GM12878 (cell line): ENCODE data around the gene TRIM7. TPM values are rescaled to one million over a fixed set of nuclear protein-coding genes. Genes with fewer than 3 reads are reported as not detected.

Experiments
- ATAC-seq: fragments of 200-7000 bp; cut with Tn5 transposase; 3 replicates; pipeline ENCODE4 v1.9.1; 2020; ENCODE audit warnings: mild to moderate bottlenecking, moderate library complexity
- BruUV-seq: library from RNA; stranded (reverse); fragments of 400-500 nt; replicated peaks from 2 replicates; lab custom pipeline; 2021; lab: Mats Ljungman, UMichigan
- CTCF ChIA-PET: fragments of 300-600 bp; sonication (Branson Sonifier 250); formaldehyde crosslinking; extraction: SDS; loops from one replicate; lab custom pipeline; 2021; ENCODE audit warnings: inconsistent platforms; lab: Yijun Ruan, JAX
- POLR2A ChIA-PET: fragments of 350-600 bp; formaldehyde crosslinking; extraction: SDS; loops from one replicate; lab custom pipeline; 2021; ENCODE audit warnings: inconsistent platforms; lab: Charles Lee
- RAD21 ChIA-PET: fragments of 300-600 bp; sonication (Branson Sonifier 250); formaldehyde crosslinking; loops from one replicate; lab custom pipeline; 2023; ENCODE audit warnings: antibody characterized with exemption; ENCODE audit not compliant: unreplicated experiment; lab: Charles Lee
- SMC1A ChIA-PET: fragments of 300-600 bp; sonication (Branson Sonifier 250); formaldehyde crosslinking; loops from one replicate; lab custom pipeline; 2023; ENCODE audit not compliant: unreplicated experiment, uncharacterized antibody; lab: Charles Lee
- DNase-seq: peaks from one replicate; pipeline ENCODE4 v3.0.0-alpha.2; 2011; ENCODE audit warnings: low read depth, low spot score
- FAIRE-seq: peaks from 3 replicates; lab custom pipeline; 2011; peaks lifted over from hg19 to GRCh38; lab: Jason Lieb, UNC
- H2AFZ ChIP-seq: 2 replicates; pipeline ENCODE4 v1.6.0; 2011; ENCODE audit warnings: low read depth, low read length, control low read depth; ENCODE audit not compliant: control insufficient read depth
- H3K27ac ChIP-seq: 2 replicates; pipeline ENCODE4 v1.5.1; 2011; ENCODE audit warnings: control low read depth; ENCODE audit not compliant: control insufficient read depth, insufficient read depth
- H3K27me3 ChIP-seq, 2 experiments: replicated peaks in 1 of 2; 2 replicates each; pipeline versions ENCODE4 v1.6.0 to v1.6.1; 2011; ENCODE audit warnings: low read length in 1 of 2; ENCODE audit not compliant: control insufficient read depth in 2 of 2, insufficient read depth in 2 of 2
- H3K36me3 ChIP-seq, 2 experiments: 2 replicates each; pipeline ENCODE4 v1.5.1; 2011; ENCODE audit warnings: low read length in 1 of 2; ENCODE audit not compliant: control insufficient read depth in 2 of 2, insufficient read depth in 2 of 2
- H3K4me1 ChIP-seq: 2 replicates; pipeline ENCODE4 v1.6.1; 2011; ENCODE audit warnings: mild to moderate bottlenecking, low read length, moderate library complexity, mixed read lengths; ENCODE audit not compliant: control insufficient read depth, insufficient read depth
- H3K4me2 ChIP-seq: 2 replicates; pipeline ENCODE4 v1.6.0; 2011; ENCODE audit warnings: control low read depth; ENCODE audit not compliant: control insufficient read depth, insufficient read depth
- H3K4me3 ChIP-seq: fragments of 200-600 bp; sonication (generic); 2 replicates; pipeline ENCODE4 v1.5.1; 2016
- H3K79me2 ChIP-seq: 2 replicates; pipeline ENCODE4 v1.6.0; 2011; ENCODE audit warnings: low read length; ENCODE audit not compliant: control insufficient read depth, insufficient read depth
- H3K9ac ChIP-seq: 2 replicates; pipeline ENCODE4 v1.8.0; 2011; ENCODE audit warnings: low read length, control low read depth, mixed read lengths; ENCODE audit not compliant: control insufficient read depth, insufficient read depth
- H3K9me3 ChIP-seq: replicated peaks from 3 replicates; pipeline ENCODE4 v1.5.1; 2011; ENCODE audit warnings: mild to moderate bottlenecking, low read length; ENCODE audit not compliant: control insufficient read depth, insufficient read depth
- H4K20me1 ChIP-seq: 2 replicates; pipeline ENCODE4 v1.6.0; 2011; ENCODE audit not compliant: control insufficient read depth, insufficient read depth
- HDAC6 ChIP-seq: fragments of 200-600 bp; sonication (generic); IDR thresholded peaks from one replicate; pipeline ENCODE4 v1.8.0; 2017; ENCODE audit warnings: antibody characterized with exemption; ENCODE audit not compliant: unreplicated experiment
- HDGF ChIP-seq: fragments of 450-650 bp; IDR thresholded peaks from 2 replicates; pipeline ENCODE4 v1.6.1; 2016; ENCODE audit warnings: antibody characterized with exemption
- HSF1 ChIP-seq: fragments of 150-350 bp; IDR thresholded peaks from 2 replicates; pipeline ENCODE4 v1.6.1; 2014; ENCODE audit warnings: mild to moderate bottlenecking, low read depth, low read length
- KDM1A ChIP-seq: fragments of 200-600 bp; sonication (generic); IDR thresholded peaks from 2 replicates; pipeline ENCODE4 v1.6.1; 2016; ENCODE audit warnings: borderline replicate concordance
- NFIC ChIP-seq: IDR thresholded peaks from 2 replicates; pipeline ENCODE4 v1.6.1; 2012; ENCODE audit warnings: low read depth, mild to moderate bottlenecking, inconsistent platforms, low read length, moderate library complexity
- RCOR1 ChIP-seq: conservative IDR thresholded peaks from 2 replicates; pipeline ENCODE4 v1.6.1; 2012; ENCODE audit warnings: low read depth, low read length, improper control_type of control experiment
- SKIL ChIP-seq: fragments of 450-650 bp; IDR thresholded peaks from 2 replicates; pipeline ENCODE4 v1.6.1; 2017; ENCODE audit warnings: mild to moderate bottlenecking, low read depth, inconsistent platforms; ENCODE audit not compliant: poor library complexity, severe bottlenecking
- ZNF274 ChIP-seq: IDR thresholded peaks from one replicate; pipeline ENCODE4 v1.8.0; 2011; ENCODE audit not compliant: insufficient read length, insufficient read depth
- ZNF592 ChIP-seq: fragments of 450-650 bp; IDR thresholded peaks from 2 replicates; pipeline ENCODE4 v1.6.1; 2017; ENCODE audit warnings: mild to moderate bottlenecking, moderate library complexity
- WGBS: methylation state at CpG from one replicate; pipeline ENCODE4 v1.1.6; 2016; ENCODE audit warnings: low lambda C conversion rate; ENCODE audit not compliant: insufficient replicate concordance, insufficient coverage; ENCODE audit errors: missing lambda C conversion rate; 5-methylcytosine and 5-hydroxymethylcytosine counted together
- in situ Hi-C: fragments of 300-500 bp; cut with MboI; formaldehyde crosslinking; loops from 9 replicates; pipeline ENCODE4 v1.14.3; 2018; ENCODE audit warnings: mixed read lengths
- intact Hi-C: fragments of 100-400 bp; cut with micrococcal nuclease; formaldehyde crosslinking; loops from one replicate; pipeline ENCODE4 v1.14.2; 2022; ENCODE audit not compliant: unreplicated experiment
- polyA plus RNA-seq, 11 experiments: library from polyadenylated mRNA; depleted of rRNA in 4 of 11; unstranded in 6 of 11; stranded (reverse) in 5 of 11; fragments of >200 nt; fragmentation: Nextera tagmentation in 4 of 11; fragmentation: Illumina TruSeq in 1 of 11; extraction: Ambion mirVana in 4 of 11; extraction: Trizol in 1 of 11; gene quantifications; 1 replicate in 1 of 11; 2 replicates in 10 of 11; pipeline versions ENCODE4 v1.2.1 to v1.2.3, GENCODE V29; 2011 to 2016; ENCODE audit warnings: inconsistent platforms in 2 of 11, missing spikeins in 2 of 11, low read depth in 1 of 11
- total RNA-seq, 4 experiments: library from RNA; depleted of rRNA in 3 of 4; stranded (reverse); fragments of >200 nt in 3 of 4; fragmentation: Illumina TruSeq in 1 of 4; extraction: Trizol in 1 of 4; gene quantifications; 2 replicates each; pipeline versions ENCODE4 v1.2.1 to v1.2.3, GENCODE V29; 2013 to 2021

Gene TRIM7
- total and polyA plus RNA-seq, 10 of the 15 experiments (the other 5 are each of a cell fraction or from before 2014, with no cell fraction given): 0.02 to 1.6 (median 0.41) TPM

GRCh38 chr5:181158869-181159268 lies 46.1 kb downstream of the TRIM7 start:
- Histone ChIP-seq H3K36me3 (no peaks in the 10 kb centered on the region), H3K4me1 (peaks cover 25% of the 10 kb centered on the region), H3K27me3 (no peaks in the 10 kb centered on the region), H3K27ac (no peak overlapping the region), H4K20me1 (no peaks in the 10 kb centered on the region), H3K4me3 (no peak overlapping the region), H3K9me3 (no peaks in the 10 kb centered on the region; the same call in 2 of the 3 replicates), H3K4me2 (no peak overlapping the region), H3K9ac (no peak overlapping the region), H3K79me2 (no peaks in the 10 kb centered on the region), H2AFZ (no peak overlapping the region)
- CTCF ChIA-PET: interaction anchor here (0.5 to 5.3 kb wide), 8 partner anchors 9 to 351 kb away, joined by 3 to 37 read pairs (median 4); no protein-coding TSS in a partner anchor
- in situ Hi-C loops (no loop called here), intact Hi-C loops (loop anchor here (2.0 to 10.0 kb wide), 6 partner anchors 54 to 377 kb away; partner anchors contain the start of gene MGAT1)
- ATAC-seq (no peak), FAIRE-seq (no peak), DNase-seq (no peak)
- WGBS: 98% methylated on average over 3 of the region's 3 CpGs
- TF ChIP-seq RCOR1 (no peak), NFIC (no peak), HDAC6 (no peak), KDM1A (no peak), HDGF (no peak), HSF1 (no peak), ZNF592 (no peak), SKIL (no peak), ZNF274 (no peak)
- SMC1A ChIA-PET: interaction anchor here (1.3 to 3.2 kb wide), 6 partner anchors 8 to 290 kb away, joined by 3 to 12 read pairs (median 8); no protein-coding TSS in a partner anchor
- no TSS peak for BruUV-seq
- POLR2A ChIA-PET: interaction anchor here (0.7 kb wide), 1 partner anchor 111 kb away, joined by 3 read pairs; no protein-coding TSS in a partner anchor
- RAD21 ChIA-PET: interaction anchor here (1.3 to 1.4 kb wide), 2 partner anchors 9 to 289 kb away, joined by 3 to 4 read pairs; no protein-coding TSS in a partner anchor
